GM19025 (cell line): ENCODE measurements around the gene PCDHAC1.
"Not testable (repeated sequence)": the region's sequence is repeated elsewhere in the genome, so short reads cannot be mapped to it uniquely, and the experiment has no call there.

ENCODE experiments used
- ATAC-seq: cut with Tn5 transposase; IDR thresholded peaks from one replicate; pipeline ENCODE4 v1.9.1; 2021; ENCODE audit warnings: mild to moderate bottlenecking, low read depth, moderate library complexity; ENCODE audit not compliant: unreplicated experiment

The PCDHAC1 gene, protein sequence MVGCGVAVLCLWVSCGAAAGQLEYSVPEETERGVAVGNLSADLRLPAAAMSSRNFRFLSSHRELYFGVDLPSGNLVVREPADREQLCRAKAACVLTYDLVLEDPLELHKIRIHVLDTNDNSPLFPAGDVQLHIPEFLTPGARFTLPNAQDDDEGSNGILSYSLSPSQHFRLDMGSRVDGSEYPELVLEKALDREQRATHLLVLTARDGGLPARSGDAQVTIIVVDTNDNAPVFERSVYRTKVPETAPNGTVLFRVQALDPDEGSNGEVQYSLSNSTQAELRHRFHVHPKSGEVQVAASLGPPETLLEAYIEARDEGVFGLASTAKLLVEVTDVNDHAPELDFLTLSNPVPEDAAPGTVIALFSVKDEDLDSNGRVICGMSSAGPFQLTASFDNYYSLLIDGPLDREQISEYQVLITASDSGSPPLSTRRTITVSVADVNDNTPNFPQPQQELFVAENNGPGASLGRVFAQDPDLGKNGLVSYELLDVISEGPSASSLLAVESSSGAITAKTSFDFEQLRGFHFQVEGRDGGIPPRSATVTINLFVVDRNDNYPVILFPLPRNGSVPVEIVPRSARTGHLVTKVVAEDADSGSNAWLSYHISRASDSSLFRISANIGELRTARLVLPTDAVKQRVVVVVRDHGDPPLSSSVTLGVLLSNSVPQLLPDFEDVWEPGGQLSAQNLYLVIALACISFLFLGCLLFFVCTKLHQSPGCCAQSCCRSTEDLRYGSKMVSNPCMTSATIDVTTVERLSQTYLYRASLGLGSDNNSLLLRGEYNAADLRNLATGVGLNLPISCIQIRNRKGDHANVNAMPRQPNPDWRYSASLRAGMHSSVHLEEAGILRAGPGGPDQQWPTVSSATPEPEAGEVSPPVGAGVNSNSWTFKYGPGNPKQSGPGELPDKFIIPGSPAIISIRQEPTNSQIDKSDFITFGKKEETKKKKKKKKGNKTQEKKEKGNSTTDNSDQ

DNA sequence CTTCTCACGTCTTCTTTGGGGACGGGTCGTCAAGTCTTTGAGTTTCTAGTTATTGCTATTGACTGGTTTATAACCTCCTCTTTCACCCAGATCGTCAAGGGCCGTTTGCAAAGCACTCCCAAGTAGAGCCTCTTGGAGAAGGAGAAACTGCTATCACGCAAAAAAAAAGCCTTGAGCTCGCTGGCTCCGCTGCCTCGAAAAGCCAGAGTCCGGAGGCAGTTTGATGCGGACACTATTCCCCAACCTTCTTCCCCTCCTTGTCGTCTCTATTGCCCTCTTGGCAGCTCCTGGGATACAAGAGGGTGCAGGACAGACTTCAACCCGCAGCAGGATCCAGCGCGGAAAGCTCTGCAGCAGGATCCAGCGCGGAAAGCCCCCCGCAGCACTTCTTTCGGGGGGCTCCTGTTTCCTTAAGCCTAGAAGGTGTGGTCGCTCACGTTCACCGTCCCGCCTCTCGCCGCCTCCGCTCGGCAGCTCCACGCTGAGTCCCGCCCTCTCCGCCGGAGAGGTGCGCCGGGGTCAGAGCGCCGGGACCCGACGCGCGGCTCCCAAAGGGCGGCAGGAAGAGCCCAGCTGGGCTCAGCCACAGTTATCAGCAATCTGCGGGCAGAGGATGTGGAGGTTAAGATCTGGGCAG is at the start of gene PCDHAC1:
PCDHAC1 (plus strand) TSS at position 494 of the 637 bp plus-strand sequence. CDS start 594 bp downstream, outside the sequence.
- no peak for ATAC-seq

DNA sequence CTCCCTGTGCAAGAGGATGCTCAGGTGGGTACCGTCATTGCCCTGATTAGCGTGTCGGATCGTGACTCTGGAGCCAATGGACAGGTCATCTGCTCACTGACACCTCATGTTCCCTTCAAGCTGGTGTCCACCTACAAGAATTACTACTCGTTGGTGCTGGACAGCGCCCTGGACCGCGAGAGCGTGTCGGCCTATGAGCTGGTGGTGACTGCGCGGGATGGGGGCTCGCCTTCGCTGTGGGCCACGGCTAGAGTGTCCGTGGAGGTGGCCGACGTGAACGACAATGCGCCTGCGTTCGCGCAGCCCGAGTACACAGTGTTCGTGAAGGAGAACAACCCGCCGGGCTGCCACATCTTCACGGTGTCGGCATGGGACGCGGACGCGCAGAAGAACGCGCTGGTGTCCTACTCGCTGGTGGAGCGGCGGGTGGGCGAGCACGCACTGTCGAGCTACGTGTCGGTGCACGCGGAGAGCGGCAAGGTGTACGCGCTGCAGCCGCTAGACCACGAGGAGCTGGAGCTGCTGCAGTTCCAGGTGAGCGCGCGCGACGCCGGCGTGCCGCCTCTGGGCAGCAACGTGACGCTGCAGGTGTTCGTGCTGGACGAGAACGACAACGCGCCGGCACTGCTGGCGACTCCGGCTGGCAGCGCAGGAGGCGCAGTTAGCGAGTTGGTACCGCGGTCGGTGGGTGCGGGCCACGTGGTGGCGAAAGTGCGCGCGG is 49.4 kb upstream of the PCDHAC1 start:
- not testable (repeated sequence) for ATAC-seq

DNA sequence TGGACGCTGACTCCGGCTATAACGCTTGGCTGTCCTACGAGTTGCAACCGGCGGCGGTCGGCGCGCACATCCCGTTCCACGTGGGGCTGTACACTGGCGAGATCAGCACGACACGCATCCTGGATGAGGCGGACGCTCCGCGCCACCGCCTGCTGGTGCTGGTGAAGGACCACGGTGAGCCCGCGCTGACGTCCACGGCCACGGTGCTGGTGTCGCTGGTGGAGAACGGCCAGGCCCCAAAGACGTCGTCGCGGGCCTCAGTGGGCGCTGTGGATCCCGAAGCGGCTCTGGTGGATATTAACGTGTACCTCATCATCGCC is 48.9 kb upstream of the PCDHAC1 start:
- ATAC-seq = no peak

DNA sequence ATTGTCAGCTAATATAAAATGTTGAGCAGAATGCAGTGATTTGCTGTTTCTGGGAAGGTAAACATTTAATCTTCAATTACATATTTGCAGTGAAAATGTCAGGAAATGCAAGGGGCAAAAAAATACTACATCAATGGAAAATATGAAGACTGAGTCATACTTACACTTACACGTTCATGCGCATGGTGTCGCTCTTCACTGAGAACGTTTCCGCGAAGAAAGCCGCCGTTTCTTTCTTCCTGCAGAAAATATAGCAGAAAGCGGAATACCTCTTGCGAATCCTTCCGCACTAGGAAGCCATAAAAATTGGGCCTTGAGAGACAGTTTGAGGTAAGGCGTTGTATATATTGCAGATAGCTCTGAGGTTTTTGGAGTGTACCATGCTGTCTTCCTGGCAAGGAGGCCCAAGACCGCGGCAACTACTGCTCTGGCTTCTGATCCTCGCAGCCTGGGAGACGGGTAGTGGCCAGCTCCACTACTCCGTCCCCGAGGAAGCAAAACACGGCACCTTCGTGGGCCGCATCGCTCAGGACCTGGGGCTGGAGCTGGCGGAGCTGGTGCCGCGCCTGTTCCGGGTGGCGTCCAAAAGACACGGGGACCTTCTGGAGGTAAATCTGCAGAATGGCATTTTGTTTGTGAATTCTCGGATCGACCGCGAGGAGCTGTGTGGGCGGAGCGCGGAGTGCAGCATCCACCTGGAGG is 44.1 kb upstream of the PCDHAC1 start, which contains the start of gene PCDHA13:
PCDHA13 (plus strand) TSS at position 236 of the 702 bp plus-strand sequence; CDS start at position 381, 145 bp downstream.
- no peak for ATAC-seq

DNA sequence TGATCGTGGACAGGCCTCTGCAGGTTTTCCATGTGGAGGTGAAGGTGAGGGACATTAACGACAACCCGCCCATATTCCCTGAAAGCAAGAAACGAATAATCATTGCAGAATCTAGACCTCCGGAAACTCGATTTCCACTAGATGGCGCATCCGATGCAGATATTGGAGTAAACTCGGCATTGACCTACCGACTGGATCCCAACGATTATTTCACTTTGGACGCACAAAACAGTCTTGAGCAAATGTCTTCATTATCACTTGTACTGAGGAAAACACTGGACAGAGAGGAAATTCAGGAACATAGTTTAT is 43.6 kb upstream of the PCDHAC1 start:
- no peak for ATAC-seq

DNA sequence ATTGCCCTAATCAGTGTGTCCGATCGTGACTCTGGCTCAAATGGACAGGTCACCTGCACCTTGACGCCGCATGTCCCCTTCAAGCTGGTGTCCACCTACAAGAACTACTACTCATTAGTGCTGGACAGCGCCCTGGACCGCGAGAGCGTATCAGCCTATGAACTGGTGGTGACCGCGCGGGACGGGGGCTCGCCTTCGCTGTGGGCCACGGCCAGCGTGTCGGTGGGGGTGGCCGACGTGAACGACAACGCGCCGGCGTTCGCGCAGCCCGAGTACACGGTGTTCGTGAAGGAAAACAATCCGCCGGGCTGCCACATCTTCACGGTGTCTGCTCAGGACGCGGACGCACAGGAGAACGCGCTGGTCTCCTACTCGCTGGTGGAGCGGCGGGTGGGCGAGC is 42.7 kb upstream of the PCDHAC1 start:
- no peak for ATAC-seq

DNA sequence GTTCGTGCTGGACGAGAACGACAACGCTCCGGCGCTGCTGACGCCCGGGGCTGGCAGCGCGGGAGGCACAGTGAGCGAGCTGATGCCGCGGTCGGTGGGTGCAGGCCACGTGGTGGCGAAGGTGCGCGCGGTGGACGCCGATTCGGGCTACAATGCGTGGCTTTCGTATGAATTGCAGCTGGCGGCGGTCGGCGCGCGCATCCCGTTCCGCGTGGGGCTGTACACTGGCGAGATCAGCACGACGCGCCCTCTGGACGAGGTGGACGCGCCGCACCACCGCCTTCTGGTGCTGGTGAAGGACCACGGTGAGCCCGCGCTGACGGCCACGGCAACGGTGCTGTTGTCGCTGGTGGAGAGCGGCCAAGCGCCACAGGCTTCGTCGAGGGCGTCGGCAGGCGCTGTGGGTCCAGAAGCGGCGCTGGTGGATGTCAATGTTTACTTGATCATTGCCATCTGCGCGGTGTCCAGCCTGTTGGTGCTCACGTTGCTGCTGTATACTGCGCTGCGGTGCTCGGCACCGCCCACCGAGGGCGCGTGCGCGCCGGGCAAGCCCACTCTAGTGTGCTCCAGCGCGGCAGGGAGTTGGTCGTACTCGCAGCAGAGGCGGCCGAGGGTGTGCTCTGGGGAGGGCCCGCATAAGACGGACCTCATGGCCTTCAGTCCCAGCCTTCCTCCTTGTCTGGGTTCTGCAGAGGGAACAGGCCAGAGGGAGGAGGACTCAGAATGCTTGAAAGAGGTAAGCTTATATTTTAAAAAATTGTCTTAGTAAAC is 42.0 kb upstream of the PCDHAC1 start:
- no peak for ATAC-seq

DNA sequence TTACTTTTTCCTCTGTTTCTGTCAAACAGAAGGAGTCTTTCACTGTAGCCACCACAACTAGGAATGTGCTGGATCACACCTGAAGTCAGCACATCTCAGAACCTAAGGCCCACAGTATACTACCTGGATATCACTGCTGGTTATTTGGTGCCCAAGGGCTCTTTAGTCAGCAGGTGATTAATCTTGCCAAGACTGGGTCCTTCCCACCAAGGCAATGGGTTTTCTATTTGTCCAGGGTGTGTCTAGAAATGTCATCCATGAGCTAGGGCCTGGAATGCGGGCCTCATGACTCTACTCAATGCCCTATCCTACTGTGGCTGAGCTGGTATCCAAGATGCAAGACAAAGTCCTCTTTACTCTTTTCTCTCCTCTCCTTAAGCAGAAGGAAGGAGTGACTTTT is 9.8 kb upstream of the PCDHAC1 start:
- no peak for ATAC-seq

DNA sequence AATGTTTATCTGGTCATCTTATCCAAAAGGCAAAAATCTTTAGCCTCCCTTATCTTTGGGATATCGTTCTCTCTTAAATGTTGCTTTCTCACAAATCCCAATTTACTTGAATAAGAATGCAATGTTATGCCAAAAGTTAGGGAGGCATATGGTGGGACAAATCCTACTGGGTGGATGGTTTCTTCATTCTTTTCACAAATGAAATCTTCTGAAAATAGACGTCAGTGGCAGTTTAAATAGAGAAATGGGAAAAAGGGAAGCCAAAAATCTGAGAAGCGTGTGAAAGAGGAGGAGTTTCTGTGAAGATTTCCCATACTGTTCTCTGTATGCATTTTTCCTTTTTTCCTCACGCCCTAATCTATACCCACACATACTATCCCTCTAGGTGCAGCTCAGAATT is 2.5 kb upstream of the PCDHAC1 start:
- ATAC-seq = no peak

DNA sequence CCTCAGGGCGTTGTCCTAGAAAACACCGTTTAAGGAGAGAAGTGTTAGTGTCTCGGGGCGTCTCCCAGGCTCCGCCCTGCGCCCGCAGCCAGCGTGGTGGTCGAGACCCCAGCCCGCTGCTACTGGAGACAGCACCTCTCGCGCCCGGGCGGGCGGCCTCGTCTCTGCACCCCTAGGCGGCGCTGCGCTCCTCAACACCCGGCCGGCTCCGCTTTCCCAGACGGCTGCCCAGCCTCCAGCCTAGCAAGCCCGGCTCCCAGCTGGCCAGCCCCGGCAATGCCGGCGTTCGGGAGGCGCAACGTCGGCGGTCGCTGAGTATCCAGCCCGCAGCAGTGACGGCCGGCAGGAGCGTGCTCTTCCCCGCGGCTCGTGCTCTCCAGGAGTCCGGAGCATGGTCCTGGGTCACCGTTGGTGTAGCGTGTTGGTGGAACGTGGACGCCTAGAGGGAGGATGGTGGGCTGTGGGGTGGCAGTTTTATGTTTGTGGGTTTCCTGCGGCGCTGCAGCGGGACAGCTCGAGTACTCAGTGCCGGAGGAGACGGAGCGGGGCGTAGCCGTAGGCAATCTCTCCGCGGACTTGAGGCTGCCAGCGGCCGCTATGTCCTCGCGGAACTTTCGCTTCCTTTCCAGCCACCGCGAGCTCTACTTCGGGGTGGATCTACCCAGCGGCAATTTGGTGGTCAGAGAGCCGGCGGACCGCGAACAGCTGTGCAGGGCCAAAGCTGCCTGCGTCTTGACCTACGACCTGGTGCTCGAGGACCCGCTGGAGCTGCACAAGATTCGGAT is 536 bp downstream of the PCDHAC1 start:
- ATAC-seq = no peak

DNA sequence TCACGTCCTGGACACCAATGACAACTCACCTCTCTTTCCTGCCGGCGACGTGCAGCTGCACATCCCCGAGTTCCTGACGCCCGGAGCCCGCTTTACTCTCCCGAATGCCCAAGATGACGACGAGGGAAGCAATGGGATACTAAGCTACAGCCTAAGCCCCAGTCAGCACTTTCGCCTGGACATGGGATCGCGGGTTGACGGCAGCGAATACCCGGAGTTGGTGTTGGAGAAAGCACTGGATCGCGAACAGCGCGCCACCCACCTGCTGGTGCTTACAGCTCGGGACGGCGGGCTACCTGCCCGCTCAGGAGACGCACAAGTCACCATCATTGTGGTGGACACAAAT is 1.1 kb downstream of the PCDHAC1 start:
- no peak for ATAC-seq

DNA sequence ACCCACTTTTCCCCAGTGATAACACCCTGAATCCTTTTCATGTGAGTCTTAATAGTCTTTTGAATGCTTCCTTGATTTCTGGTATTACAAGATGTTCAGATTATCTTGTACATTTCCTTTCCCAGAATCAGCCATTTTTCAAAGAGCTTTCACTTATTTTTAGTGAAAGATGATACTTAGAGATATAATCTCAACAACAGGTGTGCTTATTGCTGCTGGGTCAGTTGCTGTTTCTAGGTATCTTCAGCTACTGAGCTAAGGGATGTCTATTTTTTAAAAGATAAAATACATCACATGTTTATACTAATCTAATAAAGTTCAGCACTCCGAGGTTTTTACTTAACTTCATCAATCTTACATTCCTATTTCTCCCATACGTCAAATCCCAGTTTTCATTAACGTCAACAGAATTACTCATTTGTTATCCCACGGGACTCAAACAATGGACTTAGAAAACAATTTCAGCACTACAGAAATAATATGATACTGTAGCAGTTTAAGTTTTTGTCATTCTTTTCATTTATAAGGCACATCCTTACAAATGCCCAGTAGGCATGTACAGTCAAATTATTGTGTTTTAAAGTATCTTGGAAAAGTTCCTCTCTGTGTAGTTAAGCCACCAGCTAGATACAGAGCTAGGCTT is 9.0 kb downstream of the PCDHAC1 start:
- ATAC-seq = no peak

DNA sequence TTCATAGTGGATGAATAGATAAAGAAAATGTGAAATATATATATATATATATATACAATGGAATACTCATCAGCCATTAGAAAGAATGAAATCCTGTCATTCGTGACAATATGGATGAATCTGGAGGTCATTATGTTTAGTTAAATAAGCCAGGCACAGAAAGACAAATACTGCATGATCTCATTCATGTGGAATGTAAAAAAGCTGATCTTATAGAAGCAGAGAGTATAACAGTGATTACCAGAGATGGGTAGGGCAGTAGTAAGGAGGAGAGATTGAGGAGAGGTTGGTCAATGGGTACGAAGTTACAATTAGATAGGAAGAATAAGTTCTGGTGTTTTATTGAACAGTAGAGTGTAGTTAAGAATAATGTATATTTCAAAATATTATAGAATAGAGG is 20.5 kb downstream of the PCDHAC1 start:
- no peak for ATAC-seq

DNA sequence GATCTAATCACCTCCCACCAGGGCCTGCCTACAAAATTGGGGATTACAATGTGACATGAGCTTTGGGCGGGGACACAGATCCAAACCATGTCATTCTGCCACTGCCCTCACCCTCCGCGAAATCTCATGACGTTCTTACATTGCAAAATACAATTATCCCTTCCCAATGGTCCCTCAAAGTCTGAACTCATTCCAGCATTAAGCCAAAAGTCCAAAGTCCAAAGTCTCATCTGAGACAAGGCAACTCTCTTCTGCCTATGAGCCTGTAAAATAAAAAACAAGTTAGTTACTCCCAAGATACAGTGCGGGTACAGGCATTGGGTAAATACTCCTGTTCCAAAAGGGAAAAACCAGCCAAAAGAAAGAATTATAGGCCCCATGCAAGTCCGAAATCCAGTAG is 25.5 kb downstream of the PCDHAC1 start:
- no peak for ATAC-seq

DNA sequence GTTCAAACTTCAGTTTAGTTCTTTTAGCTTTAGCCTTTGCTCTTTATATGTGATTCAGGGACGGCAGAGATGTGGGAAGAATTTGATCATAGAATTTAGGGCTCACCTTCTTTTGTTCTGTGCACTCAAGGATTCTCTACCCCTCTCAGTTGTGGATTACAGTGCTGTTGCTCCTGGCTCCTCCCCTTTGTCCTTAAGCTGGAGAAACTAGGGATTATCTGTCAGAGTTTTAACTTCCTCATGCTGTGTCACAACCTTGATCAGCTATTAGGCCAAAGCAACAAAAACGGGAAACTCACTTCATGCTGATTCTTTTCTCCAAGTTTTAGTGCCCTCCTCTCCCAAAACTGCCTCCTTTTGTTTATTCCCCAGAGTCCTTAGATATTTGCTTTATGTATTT is 27.1 kb downstream of the PCDHAC1 start:
- no peak for ATAC-seq

DNA sequence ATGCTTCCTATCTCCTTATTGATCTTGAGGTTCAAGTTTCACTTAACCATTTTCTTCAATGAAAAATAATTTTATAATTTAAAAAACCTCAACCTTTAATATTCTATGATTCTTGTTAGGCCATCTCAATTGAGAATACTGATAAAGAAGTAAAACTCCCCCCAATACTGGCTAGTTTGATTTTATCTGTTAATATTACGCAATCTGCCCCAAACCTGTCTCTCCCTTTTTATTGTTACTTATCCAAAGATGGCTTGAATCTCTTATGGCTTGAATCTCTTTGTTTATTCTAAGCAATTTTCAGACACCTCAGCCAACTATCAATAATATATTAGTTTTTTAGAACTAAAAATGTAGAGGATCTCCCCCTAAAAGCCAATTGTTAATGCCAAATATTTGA is 36.1 kb downstream of the PCDHAC1 start:
- no peak for ATAC-seq

DNA sequence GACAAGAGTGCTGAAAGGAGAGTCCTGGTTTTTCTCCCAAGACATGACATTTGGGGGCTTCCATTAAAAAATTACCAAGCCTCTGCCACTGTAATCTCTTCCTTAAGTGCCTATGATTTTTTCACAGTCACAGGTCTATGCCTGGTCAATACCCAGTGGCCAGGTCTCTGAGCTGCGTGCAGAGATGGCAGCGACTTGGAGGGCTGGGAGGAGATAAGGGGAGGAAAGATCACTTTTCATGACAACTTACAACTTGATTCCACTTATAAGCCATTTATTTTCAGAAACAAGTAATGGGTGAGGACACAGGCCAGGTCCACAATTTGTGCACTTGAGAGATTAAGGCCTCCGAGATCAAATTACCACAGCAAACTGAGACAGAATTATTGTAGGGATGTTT is 38.3 kb downstream of the PCDHAC1 start:
- ATAC-seq = no peak

DNA sequence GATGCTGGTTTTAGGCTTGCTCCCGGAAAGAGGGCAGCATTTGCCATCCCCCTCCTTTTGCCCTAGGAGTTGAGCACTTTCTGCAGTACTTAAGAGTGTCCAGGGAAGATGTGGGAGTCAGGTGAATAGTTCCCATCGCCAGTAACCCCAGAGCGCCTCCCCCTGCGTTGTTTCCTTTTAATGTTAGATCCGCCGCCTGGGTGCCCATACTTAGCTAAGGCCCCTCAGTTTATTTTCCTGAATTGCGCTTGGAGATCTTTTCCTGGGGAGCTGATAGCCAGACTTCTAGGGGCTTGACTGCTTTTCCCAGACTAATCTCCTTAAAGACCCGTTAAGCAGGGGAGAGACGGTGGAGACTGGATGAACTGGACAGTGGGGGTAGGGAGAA is 39.8 kb downstream of the PCDHAC1 start:
- no peak for ATAC-seq
